ENCODE results near the gene ITGB2.
A peak's percentile ranks its signal among the peaks of the same experiment; 100 is the strongest.

ITGB2 gene

DNA sequence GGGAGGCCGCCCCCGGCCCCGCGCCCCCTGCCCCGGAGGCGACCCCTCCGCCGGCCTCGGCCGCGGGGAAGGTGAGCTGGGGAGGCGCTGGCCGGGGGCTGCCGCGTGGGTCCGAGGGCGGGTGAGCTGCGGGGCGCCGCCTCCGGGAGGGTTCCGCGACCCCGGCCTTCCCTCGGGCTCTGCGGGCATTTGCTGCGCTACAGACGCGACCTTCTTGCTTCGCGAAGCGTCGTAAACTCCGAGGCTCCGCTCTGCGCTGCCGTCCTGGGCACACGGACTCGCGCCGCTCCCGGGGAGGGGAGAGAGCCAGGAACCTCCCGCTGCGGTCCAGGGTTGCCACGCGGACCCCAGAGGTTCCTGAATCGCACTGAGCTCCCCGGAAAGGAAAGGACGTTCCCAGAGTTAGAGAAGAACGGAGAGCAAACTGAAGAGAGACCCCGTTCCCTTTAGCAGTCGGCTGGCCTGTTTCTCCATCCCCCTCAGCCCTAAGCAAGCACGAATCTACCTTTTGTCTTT lies 19.5 kb upstream of the ITGB2 start:
- no peak for DNase-seq (ENCODE audit: low read depth)

- DNase-seq (ENCODE audit: low read depth) = no peak
These were observed 18.9 kb upstream of the ITGB2 start, which contains the start of gene SLX9 for GRCh38 chr21:44939532-44940115. Gene SLX9 (plus strand): TSS chr21:44940029. CDS start chr21:44940058, 29 bp downstream.

DNA sequence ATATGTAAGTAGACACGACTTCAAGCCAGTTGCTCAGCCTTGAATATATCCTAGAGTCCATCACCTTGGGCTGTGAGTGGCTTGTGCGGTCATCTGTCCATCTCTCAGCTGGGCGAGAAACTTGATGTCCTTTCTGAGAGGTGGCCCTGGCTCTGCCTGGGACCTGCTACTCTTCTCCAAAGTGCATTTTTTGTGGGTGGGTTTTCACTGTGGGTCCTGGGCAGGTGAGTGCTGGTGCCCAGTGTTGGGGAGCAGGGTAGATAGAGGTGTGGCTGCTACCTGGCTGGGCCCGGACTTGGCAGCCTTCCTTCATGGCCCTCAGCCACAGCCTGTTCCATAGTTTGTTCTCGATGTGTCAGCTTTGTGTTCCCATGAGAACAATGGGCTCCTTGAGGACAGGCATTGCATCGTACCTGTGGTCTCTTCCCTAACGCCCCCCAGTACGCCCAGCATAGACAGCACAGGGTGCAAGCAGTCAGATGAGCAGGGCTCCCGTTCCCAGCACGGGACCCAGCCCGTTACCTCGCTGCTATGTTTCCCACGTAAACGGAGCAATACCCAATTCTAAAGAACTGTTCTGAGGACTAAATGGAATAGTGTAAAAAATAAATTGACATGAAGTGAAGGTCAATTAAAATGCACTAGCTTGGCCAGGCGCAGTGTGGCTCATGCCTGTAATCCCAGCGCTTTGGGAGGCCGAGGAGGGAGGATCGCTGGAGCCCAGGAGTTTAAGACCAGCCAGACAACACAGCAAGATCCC lies 18.3 kb upstream of the ITGB2 start:
- no peak for DNase-seq (ENCODE audit: low read depth)

DNA sequence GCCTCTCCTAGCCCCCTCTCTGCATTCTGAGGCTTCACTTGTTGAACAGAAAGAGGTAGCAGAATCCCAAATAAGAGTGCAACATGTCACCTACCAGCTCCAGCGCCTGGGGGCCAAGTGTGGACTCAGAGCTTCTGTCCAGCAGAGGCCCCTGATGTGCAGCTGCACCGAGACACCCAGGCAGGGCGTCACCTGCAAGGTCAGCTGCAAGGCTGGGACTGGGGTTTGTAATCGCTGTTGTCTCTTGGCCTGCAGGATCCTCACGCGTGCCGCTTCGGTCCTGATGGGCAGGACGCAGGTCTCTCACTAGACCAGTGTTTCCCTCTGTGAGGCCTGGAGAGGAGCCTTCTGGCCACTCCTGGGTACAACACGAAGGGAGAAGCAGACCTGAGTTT lies 14.8 kb upstream of the ITGB2 start:
- DNase-seq (ENCODE audit: low read depth) = no peak

DNA sequence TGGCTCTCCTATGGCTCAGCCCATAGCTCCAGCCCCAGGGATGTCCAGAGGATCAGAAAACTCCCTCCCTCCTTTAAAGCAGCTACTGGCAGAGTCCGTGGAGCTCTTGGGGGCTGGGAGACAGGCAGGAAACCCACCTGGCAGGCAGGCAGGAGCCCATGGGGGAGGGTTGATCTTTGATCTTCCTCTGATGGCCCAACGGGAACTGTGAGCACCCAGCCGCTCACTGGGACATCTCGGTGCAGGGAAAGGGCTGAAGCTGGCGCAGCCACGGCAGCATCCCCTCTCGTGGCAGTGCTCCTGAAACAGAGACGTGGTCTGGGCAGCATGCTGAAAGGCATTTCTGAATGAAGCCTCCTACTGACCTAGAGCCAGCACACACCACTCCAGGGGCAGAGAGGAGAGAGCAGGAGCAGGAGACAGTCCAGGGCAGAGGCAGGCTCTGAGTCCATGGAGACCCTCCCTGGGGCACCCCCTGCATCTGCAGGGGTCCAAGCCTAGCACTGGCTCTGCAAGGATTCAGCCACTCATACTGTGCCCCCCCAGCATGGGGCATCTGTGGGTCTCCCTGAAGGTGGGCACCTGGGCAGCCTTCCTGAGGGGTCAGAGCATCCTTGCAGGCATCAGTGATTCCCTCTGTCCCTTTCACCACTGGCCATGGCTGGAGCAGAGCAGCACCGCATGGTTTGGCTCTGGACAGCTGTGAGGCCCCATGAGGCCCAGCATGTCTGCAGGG lies 14.3 kb upstream of the ITGB2 start:
- DNase-seq (ENCODE audit: low read depth) = no peak

GRCh38 chr21:44934276-44934675 lies 13.6 kb upstream of the ITGB2 start:
- DNase-seq (ENCODE audit: low read depth) = no peak

DNA sequence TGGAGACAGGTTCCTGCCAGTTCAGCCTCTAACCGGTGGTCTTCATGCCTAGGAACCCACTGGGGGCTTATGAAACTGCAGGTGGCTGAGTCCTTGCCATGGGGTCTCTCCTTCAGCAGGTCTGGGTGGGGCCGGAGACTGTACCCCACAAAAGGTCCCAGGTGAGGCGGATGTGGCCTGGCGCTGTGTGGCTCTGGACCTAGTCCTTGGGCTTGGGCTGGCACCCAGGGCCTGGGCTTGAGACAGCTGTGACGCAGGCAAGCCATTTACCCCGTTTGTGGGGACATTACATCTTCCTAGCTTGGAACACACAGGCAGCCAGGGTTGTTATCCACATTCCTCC lies 13.2 kb upstream of the ITGB2 start:
- no peak for DNase-seq (ENCODE audit: low read depth)

- no peak for DNase-seq (ENCODE audit: low read depth)
These were observed 12.7 kb upstream of the ITGB2 start for GRCh38 chr21:44933199-44933917.

DNA sequence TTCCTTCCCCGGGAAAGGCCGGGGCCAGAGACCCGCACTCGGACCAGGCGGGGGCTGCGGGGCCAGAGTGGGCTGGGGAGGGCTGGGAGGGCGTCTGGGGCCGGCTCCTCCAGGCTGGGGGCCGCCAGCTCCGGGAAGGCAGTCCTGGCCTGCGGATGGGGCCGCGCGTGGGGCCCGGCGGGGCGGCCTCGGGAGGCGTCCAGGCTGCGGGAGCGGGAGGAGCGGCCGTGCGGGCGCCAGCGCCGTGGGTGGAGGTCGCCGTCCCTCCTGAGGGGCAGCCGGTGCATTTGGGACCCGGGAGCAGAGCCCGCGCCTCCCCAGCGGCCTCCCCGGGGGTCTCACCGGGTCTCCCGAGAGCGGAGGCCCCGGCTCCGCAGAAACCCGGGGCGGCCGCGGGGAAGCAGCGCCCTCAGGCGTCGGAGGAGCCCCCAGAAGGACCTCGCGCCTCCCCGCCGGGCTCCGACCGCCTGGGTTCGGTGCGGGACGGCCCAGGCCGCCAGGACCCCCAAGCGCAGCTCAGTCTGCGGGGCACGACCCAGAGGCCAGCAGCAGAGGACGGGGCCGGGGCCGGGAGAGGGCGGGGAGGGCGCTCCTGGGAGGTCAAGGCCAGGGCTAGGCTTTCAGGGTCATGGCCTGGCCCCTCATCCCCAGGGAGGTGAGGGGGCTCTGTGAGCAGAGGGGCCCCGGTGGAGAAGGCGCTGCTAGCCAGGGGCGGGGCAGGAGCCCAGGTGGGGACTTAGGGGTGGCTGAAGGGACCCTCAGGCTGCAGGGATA lies 11.9 kb upstream of the ITGB2 start:
- DNase-seq (ENCODE audit: low read depth) = no peak

DNA sequence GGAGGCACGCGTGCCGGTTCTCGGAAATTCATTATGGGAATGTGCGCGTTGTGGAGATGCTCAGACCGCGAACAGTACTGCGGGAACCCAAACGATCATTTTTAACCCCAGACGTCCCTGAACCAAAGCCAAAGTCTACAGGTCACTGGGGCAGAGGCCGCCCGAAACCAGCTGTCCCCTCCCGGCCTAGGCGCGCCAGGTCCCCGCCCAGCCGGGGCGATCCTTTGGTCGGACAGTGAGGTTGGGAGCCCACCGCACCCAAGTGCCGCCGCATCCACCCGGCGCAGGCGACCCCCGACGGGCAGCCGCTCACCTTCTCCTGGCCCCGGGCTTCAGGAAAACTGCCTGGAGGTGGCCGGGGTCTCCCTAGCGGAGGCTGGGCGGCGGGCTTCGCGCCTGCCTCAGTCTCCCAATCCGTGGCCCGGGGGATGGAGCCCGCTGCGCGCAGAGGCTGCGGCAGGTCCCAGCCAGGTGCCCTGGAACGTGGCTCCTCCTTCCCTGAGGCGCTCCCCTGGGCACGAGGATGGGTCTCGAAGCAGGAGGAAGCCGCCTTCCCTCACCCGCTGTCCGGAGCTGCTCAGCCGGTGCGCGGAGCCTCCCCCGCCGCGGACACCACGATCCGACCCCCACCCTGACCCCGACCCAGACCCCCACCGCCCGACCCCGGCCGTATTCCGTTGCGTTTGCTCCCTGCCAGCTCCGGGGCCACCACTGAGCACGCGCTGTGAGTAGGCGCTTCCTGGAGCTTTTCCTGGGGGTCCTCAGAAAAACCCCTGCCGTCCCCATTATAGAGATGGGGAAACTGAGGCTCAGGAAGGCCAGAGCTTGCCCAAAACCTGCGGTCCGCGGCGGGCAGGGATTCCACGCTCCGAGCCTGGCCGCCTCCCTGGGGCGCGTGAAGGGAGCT lies 11.1 kb upstream of the ITGB2 start:
- DNase-seq (ENCODE audit: low read depth) = no peak

- DNase-seq (ENCODE audit: low read depth) = no peak
These were observed 10.4 kb upstream of the ITGB2 start for GRCh38 chr21:44931137-44931500.

DNA sequence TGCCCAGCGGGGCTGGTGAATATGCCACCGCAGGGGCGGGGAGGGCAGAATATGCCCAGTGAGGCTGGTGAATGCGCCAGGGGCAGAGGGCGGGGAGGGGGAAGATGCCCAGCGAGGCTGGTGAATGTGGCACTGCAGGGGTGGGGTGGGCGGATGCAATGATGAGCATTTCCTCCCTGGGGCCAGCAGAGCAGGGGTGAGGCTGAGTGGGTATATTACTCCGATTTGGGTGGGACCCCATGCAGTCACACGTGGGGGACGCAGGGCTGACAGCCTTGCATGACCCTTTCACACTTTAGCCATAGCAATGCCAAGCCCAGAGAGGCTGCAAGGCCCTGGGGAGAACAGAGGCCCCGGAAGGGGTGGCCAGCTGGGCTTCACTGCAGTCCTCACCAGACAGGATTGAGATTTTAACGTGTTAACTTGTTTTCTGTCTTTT lies 9.9 kb upstream of the ITGB2 start:
- no peak for DNase-seq (ENCODE audit: low read depth)

GRCh38 chr21:44929799-44930542 lies 9.3 kb upstream of the ITGB2 start:
- DNase-seq (ENCODE audit: low read depth) = no peak

GRCh38 chr21:44929242-44929798 lies 8.6 kb upstream of the ITGB2 start:
- DNase-seq (ENCODE audit: low read depth) = no peak

DNA sequence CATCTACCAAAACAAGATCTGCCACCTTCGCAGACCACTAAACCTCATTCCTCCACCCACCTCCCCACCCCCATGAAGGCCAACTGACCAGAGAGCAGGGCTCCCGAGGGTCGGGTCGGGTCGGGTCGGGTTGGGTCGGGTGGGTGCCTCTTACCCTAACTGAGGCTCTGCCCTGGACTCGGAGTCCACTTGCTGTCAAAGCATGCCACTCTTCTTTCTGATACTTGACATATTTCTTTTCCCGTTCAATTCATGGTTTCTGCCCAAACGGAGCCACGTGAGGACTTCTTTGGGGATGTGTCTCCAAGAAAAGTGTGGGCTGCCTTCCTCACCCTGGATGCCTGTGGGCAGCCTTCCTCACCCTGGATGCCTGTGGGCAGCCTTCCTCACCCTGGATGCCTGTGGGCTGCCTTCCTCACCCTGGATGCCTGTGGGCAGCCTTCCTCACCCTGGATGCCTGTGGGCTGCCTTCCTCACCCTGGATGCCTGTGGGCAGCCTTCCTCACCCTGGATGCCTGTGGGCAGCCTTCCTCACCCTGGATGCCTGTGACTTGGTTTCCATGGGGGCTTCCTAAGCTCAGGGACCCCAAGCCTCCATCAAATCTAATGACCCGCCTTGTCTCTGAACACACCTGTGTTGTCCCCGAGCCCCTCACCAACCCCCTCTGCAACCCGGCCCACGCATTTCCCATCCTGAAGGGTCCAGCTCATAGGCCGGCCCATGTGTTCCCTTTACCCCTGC lies 8.0 kb upstream of the ITGB2 start:
- peak; percentile 64 for DNase-seq (ENCODE audit: low read depth)

- DNase-seq (ENCODE audit: low read depth) = peak; percentile 21
These were observed 7.1 kb upstream of the ITGB2 start for GRCh38 chr21:44927587-44928461.

GRCh38 chr21:44927259-44927586 lies 6.5 kb upstream of the ITGB2 start:
- DNase-seq (ENCODE audit: low read depth) = no peak
